ENCODE measurements around the gene EHD3.
A peak's percentile ranks its signal among the peaks of the same experiment; 100 is the strongest.

The EHD3 gene

GRCh38 chr2:31233741-31234682, at the start of gene EHD3:
EHD3 (plus strand) TSS chr2:31234152; CDS start chr2:31234622, 470 bp downstream.
- peak; percentile 61 for DNase-seq (ENCODE audit: low read depth)

GRCh38 chr2:31187166-31187565, 46.8 kb upstream of the EHD3 start:
- no peak for DNase-seq (ENCODE audit: low read depth)

- DNase-seq (ENCODE audit: low read depth): no peak
Observed at GRCh38 chr2:31188131-31188530, 45.8 kb upstream of the EHD3 start.

- no peak for DNase-seq (ENCODE audit: low read depth)
Observed at GRCh38 chr2:31189141-31189540, 44.8 kb upstream of the EHD3 start.

- DNase-seq (ENCODE audit: low read depth): no peak
Observed at GRCh38 chr2:31190188-31190587, 43.8 kb upstream of the EHD3 start.

GRCh38 chr2:31191931-31192330, 42.0 kb upstream of the EHD3 start:
- no peak for DNase-seq (ENCODE audit: low read depth)

GRCh38 chr2:31192396-31192795, 41.6 kb upstream of the EHD3 start:
- DNase-seq (ENCODE audit: low read depth): no peak

- no peak for DNase-seq (ENCODE audit: low read depth)
Observed at GRCh38 chr2:31192851-31193392, 41.0 kb upstream of the EHD3 start.

- DNase-seq (ENCODE audit: low read depth): no peak
Observed at GRCh38 chr2:31193806-31194205, 40.1 kb upstream of the EHD3 start.

GRCh38 chr2:31196622-31197021, 37.3 kb upstream of the EHD3 start:
- no peak for DNase-seq (ENCODE audit: low read depth)

- DNase-seq (ENCODE audit: low read depth): no peak
Observed at GRCh38 chr2:31197166-31197565, 36.8 kb upstream of the EHD3 start.

- no peak for DNase-seq (ENCODE audit: low read depth)
Observed at GRCh38 chr2:31197669-31198068, 36.3 kb upstream of the EHD3 start.

- DNase-seq (ENCODE audit: low read depth): no peak
Observed at GRCh38 chr2:31199206-31199605, 34.7 kb upstream of the EHD3 start.

GRCh38 chr2:31200972-31201371, 33.0 kb upstream of the EHD3 start:
- DNase-seq (ENCODE audit: low read depth): no peak

- DNase-seq (ENCODE audit: low read depth): no peak
Observed at GRCh38 chr2:31202041-31202440, 31.9 kb upstream of the EHD3 start.

GRCh38 chr2:31202833-31203232, 31.1 kb upstream of the EHD3 start:
- no peak for DNase-seq (ENCODE audit: low read depth)

GRCh38 chr2:31203916-31204315, 30.0 kb upstream of the EHD3 start:
- no peak for DNase-seq (ENCODE audit: low read depth)

- DNase-seq (ENCODE audit: low read depth): no peak
Observed at GRCh38 chr2:31204783-31205182, 29.2 kb upstream of the EHD3 start.

- no peak for DNase-seq (ENCODE audit: low read depth)
Observed at GRCh38 chr2:31205186-31205585, 28.8 kb upstream of the EHD3 start.

- DNase-seq (ENCODE audit: low read depth): no peak
Observed at GRCh38 chr2:31205613-31206012, 28.3 kb upstream of the EHD3 start.

GRCh38 chr2:31207790-31208189, 26.2 kb upstream of the EHD3 start:
- no peak for DNase-seq (ENCODE audit: low read depth)

GRCh38 chr2:31208240-31208639, 25.7 kb upstream of the EHD3 start:
- DNase-seq (ENCODE audit: low read depth): no peak
